LNCaP clone FGC (cell line): ENCODE results near the gene BCL10.

ENCODE experiments used
- DNase-seq: peaks from one replicate; pipeline ENCODE4 v3.0.0-alpha.2; 2011; ENCODE audit warnings: low read depth
- H3K4me3 ChIP-seq: 2 replicates; pipeline ENCODE4 v1.5.1; 2011; ENCODE audit warnings: mild to moderate bottlenecking, low read depth, low read length, control low read depth
- CTCF ChIP-seq: IDR thresholded peaks from 2 replicates; pipeline ENCODE4 v1.5.1; 2012; ENCODE audit warnings: mild to moderate bottlenecking; ENCODE audit not compliant: control insufficient read depth, insufficient read depth; ENCODE audit errors: extremely low read depth

BCL10 gene

GRCh38 chr1:85319931-85320330, 43.5 kb upstream of the BCL10 start:
- H3K4me3 ChIP-seq = no peak overlapping the region
- no peak for TF ChIP-seq CTCF
- DNase-seq = no peak

- DNase-seq = no peak
- no peak overlapping the region for H3K4me3 ChIP-seq
- TF ChIP-seq CTCF = no peak
Measured at GRCh38 chr1:85319491-85319890, 43.1 kb upstream of the BCL10 start.

- no peak for DNase-seq
- no peak overlapping the region for H3K4me3 ChIP-seq
- no peak for TF ChIP-seq CTCF
Measured at GRCh38 chr1:85318217-85318616, 41.8 kb upstream of the BCL10 start.

- no peak for DNase-seq
- TF ChIP-seq CTCF = no peak
- no peak overlapping the region for H3K4me3 ChIP-seq
Measured at GRCh38 chr1:85317560-85317959, 41.1 kb upstream of the BCL10 start.

GRCh38 chr1:85316321-85316720, 39.9 kb upstream of the BCL10 start:
- DNase-seq = no peak
- H3K4me3 ChIP-seq = no peak overlapping the region
- TF ChIP-seq CTCF = no peak

GRCh38 chr1:85315789-85316188, 39.4 kb upstream of the BCL10 start:
- no peak for TF ChIP-seq CTCF

GRCh38 chr1:85314726-85315125, 38.3 kb upstream of the BCL10 start:
- H3K4me3 ChIP-seq = no peak overlapping the region
- TF ChIP-seq CTCF = no peak
- no peak for DNase-seq

More at GRCh38 chr1:85315789-85316188, 39.4 kb upstream of the BCL10 start:
- H3K4me3 ChIP-seq = no peak overlapping the region
- DNase-seq = no peak
